ENCODE data around the gene INSL3.
"Not testable (repeated sequence)": the region's sequence is repeated elsewhere in the genome, so short reads cannot be mapped to it uniquely, and the experiment has no call there.

The INSL3 gene

GRCh38 chr19:17811103-17811502 lies 10.2 kb downstream of the INSL3 start:
- no peak for DNase-seq

GRCh38 chr19:17807731-17808316 lies 13.5 kb downstream of the INSL3 start:
- no peak for DNase-seq

GRCh38 chr19:17806945-17807344 lies 14.4 kb downstream of the INSL3 start:
- no peak for DNase-seq

GRCh38 chr19:17805427-17805826 lies 15.9 kb downstream of the INSL3 start:
- no peak for DNase-seq

GRCh38 chr19:17803264-17803896 lies 17.9 kb downstream of the INSL3 start:
- no peak for DNase-seq

- no peak for DNase-seq
Measured at GRCh38 chr19:17802137-17802858, 19.0 kb downstream of the INSL3 start.

GRCh38 chr19:17798599-17798998 lies 22.7 kb downstream of the INSL3 start:
- not testable (repeated sequence) for DNase-seq

GRCh38 chr19:17797424-17798201 lies 23.7 kb downstream of the INSL3 start:
- DNase-seq, result peak; percentile 73 to 81

GRCh38 chr19:17796838-17797423 lies 24.4 kb downstream of the INSL3 start:
- no peak for DNase-seq

- DNase-seq, result no peak
Measured at GRCh38 chr19:17796013-17796837, 25.1 kb downstream of the INSL3 start.

GRCh38 chr19:17795495-17795856 lies 25.8 kb downstream of the INSL3 start:
- no peak for DNase-seq

GRCh38 chr19:17794731-17795494 lies 26.4 kb downstream of the INSL3 start, which contains the start of gene B3GNT3:
Gene B3GNT3, plus strand, starts transcription at chr19:17795138. Its CDS starts 12,670 bp downstream, at chr19:17807808.
- DNase-seq, result peak in 1 of 2 experiments; percentile 46

GRCh38 chr19:17794412-17794730 lies 26.9 kb downstream of the INSL3 start:
- DNase-seq, result no peak

GRCh38 chr19:17790059-17790780 lies 31.1 kb downstream of the INSL3 start:
- DNase-seq, result no peak

- DNase-seq, result no peak
Measured at GRCh38 chr19:17788632-17789031, 32.7 kb downstream of the INSL3 start.

GRCh38 chr19:17787274-17787913 lies 33.9 kb downstream of the INSL3 start:
- DNase-seq, result no peak

- peak; percentile 85 to 86 for DNase-seq
Measured at GRCh38 chr19:17784201-17785008, 36.9 kb downstream of the INSL3 start.

GRCh38 chr19:17783721-17784120 lies 37.6 kb downstream of the INSL3 start:
- not testable (repeated sequence) for DNase-seq

- no peak for DNase-seq
Measured at GRCh38 chr19:17780781-17781180, 40.5 kb downstream of the INSL3 start.

Data from activated T-cell treated with anti-CD3 and anti-CD28 coated beads, Interleukin-2, amount 50 U/mL, for 48 hours (primary cell).